ENCODE data around the gene ESYT3.

GRCh38 chr3:138513090-138513843 lies 78.9 kb downstream of the ESYT3 start:
- TF ChIP-seq POLR2A (IDR thresholded peaks at IDR 0.05): no peak
- TF ChIP-seq, protein P1, sequence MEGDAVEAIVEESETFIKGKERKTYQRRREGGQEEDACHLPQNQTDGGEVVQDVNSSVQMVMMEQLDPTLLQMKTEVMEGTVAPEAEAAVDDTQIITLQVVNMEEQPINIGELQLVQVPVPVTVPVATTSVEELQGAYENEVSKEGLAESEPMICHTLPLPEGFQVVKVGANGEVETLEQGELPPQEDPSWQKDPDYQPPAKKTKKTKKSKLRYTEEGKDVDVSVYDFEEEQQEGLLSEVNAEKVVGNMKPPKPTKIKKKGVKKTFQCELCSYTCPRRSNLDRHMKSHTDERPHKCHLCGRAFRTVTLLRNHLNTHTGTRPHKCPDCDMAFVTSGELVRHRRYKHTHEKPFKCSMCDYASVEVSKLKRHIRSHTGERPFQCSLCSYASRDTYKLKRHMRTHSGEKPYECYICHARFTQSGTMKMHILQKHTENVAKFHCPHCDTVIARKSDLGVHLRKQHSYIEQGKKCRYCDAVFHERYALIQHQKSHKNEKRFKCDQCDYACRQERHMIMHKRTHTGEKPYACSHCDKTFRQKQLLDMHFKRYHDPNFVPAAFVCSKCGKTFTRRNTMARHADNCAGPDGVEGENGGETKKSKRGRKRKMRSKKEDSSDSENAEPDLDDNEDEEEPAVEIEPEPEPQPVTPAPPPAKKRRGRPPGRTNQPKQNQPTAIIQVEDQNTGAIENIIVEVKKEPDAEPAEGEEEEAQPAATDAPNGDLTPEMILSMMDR (IDR thresholded peaks at IDR 0.05): no peak
- no peak for TF ChIP-seq POLR2AphosphoS5 (IDR thresholded peaks at IDR 0.05)

All from breast epithelium (tissue), 3 donors.